Skeletal muscle cell (primary cell): ENCODE results near the gene DCPS.
"Not testable (repeated sequence)": the region's sequence is repeated elsewhere in the genome, so short reads cannot be mapped to it uniquely, and the experiment has no call there.

Experiments
- DNase-seq: peaks from one replicate; pipeline ENCODE4 v3.0.0-alpha.2; 2010; ENCODE audit warnings: low read depth
- H3K4me3 ChIP-seq: 2 replicates; pipeline ENCODE4 v1.5.1; 2011; ENCODE audit warnings: low read depth, mild to moderate bottlenecking, control low read depth, low read length, moderate library complexity

Gene DCPS

GRCh38 chr11:126339073-126339862 lies 35.4 kb downstream of the DCPS start:
- H3K4me3 ChIP-seq = no peak overlapping the region
- DNase-seq = no peak

- no peak overlapping the region for H3K4me3 ChIP-seq
- DNase-seq = no peak
Measured at GRCh38 chr11:126339863-126340434, 36.1 kb downstream of the DCPS start.

DNA sequence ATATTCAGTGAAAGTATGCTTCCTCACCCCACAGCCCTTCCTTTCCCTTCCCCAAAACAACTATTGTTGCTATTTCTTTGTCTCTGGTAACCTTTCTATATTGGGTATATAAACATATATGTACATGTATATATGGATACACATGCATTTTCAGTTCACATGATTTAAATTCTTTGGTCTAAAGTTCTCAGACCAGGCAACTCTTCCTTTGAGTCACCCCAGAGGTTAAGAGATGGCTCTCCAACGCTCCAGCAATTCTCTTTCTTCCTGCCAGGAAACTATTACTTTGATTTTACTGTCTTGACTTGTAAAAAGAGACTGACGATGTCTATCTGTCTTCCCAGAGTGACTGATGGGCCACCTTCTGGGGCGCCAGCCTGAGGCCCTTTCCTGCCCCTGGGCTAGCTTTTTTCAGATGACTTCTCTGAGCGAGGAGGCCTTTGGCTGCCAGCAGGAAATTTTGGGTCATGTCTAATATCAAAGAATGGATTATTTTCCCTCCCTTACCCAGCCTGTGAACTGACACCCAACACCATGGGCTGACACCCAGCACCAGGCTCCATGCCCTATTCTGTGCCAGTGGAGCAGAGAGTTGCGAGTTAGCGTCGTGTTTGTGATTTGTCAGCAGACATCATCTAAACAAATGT lies 37.2 kb downstream of the DCPS start:
- H3K4me3 ChIP-seq = no peak overlapping the region
- no peak for DNase-seq

GRCh38 chr11:126341760-126342161 lies 37.9 kb downstream of the DCPS start:
- DNase-seq = peak; percentile 70
- no peak overlapping the region for H3K4me3 ChIP-seq

GRCh38 chr11:126343051-126343450 lies 39.2 kb downstream of the DCPS start:
- no peak for DNase-seq
- H3K4me3 ChIP-seq = no peak overlapping the region

- no peak for DNase-seq
- H3K4me3 ChIP-seq = no peak overlapping the region
Measured at GRCh38 chr11:126344141-126345080, 40.6 kb downstream of the DCPS start.

- H3K4me3 ChIP-seq = no peak overlapping the region
- no peak for DNase-seq
Measured at GRCh38 chr11:126345283-126345682, 41.4 kb downstream of the DCPS start.

DNA sequence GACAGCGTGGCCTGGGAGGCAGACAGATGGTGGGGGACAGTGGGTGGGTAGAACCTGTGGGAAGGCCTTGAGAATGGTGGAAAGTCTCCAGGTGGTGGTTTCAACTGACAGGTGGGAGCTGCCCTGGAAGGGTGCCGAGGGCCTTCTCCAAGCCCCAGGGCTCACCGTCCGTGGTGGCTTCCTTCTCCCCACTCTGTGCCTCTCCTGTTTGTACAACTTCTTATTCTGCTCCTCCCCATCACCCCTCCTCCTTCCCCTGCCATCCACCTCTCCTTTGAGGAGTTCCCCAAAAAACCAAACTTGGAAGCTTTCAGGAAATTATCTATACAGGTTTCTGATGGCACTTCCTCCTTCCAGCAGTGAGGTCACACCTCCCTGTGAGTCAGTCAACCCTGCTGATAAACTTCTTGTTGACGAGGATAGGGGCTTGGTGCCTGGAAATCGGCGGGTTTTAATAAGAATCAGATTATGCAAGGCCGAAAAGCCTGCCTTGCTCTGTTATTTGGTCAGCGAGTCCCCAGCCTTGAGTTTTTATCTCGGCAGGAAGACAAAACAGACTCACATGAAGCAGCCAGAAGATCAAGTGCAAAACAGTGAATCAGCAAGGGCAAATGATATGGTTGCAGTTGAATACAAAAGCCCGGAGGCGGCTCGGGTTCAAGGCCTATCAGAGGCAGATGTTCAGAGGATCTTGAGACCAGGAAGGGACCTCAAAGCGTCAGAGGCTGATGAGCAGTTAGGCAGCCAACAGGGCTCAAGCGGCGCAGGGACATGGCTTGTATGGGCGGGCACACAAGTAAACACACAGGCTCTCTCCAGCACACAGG lies 42.1 kb downstream of the DCPS start:
- no peak for DNase-seq
- H3K4me3 ChIP-seq = no peak overlapping the region

DNA sequence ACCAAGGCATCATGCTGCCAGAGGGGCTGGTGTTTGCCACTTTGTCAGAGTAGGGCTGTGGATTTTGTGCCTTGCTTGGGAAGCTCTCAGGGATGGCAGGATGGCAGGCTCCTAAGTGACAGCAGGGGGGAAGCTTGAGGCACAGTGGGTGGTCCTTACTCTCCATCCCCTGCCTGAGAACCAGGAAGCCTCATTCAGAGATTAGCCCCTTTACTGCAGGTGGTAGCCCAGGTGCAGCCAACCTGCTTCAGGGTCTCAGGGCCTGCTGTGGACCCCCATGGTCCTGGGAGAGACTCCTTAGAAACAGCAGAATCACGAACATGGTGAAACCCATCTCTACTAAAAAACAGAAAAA lies 42.7 kb downstream of the DCPS start:
- DNase-seq = no peak
- no peak overlapping the region for H3K4me3 ChIP-seq

GRCh38 chr11:126346946-126347345 lies 43.1 kb downstream of the DCPS start:
- not testable (repeated sequence) for DNase-seq

GRCh38 chr11:126347751-126348668 lies 44.1 kb downstream of the DCPS start:
- no peak overlapping the region for H3K4me3 ChIP-seq
- DNase-seq = no peak

More at GRCh38 chr11:126346946-126347345, 43.1 kb downstream of the DCPS start:
- not testable (repeated sequence) for H3K4me3 ChIP-seq

- no peak overlapping the region for H3K4me3 ChIP-seq
- no peak for DNase-seq
Measured at GRCh38 chr11:126348806-126349582, 45.1 kb downstream of the DCPS start.

DNA sequence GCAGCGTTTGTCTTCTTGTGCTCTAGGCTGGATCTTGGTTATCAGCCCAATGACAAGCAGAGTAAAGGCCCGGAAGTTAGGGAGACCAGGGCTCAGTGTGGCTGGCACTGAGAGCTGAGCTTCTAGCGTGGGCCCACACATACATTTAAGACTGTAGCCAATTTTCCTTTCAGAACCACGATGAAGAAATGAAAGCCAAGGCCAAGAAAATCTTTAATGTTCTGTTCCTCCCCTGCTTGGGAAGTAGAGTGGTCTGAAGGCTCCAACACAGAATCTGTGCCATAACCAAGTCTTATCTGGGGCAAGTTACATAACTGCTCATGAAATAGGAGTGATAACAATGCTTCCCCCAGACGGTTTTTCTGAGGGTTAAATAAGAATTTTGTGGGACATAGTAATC lies 47.0 kb downstream of the DCPS start:
- H3K4me3 ChIP-seq = no peak overlapping the region
- no peak for DNase-seq

- DNase-seq = no peak
- no peak overlapping the region for H3K4me3 ChIP-seq
Measured at GRCh38 chr11:126352163-126352562, 48.3 kb downstream of the DCPS start.

DNA sequence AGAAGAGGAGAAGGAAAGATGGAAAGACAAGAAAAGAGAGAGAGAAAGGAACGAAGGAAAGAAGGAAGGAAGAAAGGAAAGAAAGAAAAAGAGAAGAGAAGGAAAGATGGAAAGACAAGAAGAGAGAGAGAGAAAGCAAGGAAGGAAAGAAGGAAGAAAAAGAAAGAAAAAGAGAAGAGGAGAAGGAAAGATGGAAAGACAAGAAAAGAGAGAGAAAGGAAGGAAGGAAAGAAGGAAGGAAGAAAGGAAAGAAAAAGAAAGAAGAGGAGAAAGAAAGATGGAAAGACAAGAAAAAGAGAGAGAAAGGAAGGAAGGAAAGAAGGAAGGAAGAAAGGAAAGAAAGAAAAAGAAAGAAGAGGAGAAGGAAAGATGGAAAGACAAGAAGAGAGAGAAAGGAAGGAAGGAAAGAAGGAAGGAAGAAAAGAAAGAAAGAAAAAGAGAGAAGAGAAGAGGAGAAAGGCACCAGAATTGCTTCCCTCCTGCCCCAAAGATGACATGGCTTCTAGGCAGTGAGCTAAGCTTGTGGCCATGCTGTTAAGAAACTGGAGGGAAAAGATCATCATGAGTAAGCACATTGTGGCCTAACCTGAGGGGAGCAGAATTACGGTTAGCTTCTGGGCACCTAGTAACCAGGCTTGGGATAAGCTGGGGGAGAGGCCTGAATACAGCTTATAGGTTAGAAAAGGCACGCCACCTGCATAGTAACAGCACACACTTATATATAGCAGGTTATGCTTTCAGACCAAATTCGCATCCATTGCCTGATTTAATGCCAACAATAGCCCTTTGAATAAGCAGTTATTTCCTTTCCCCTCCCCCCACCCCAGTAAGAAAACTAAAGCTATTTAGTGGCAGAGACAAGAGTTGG lies 49.3 kb downstream of the DCPS start:
- H3K4me3 ChIP-seq = no peak overlapping the region
- DNase-seq = peak; percentile 44

GRCh38 chr11:126354631-126355323 lies 50.9 kb downstream of the DCPS start:
- peak overlapping the region; percentile 76 for H3K4me3 ChIP-seq
- no peak for DNase-seq
